HEK293 (cell line): ENCODE results near the gene ZMYND15.

Experiments
- BCL6B ChIP-seq: fragments of 450-650 bp; formaldehyde crosslinking; IDR thresholded peaks from 2 replicates; pipeline ENCODE4 v1.5.1; 2017; ENCODE audit warnings: missing biosample characterization, missing genetic modification characterization
- FEZF1 ChIP-seq: fragments of 450-650 bp; formaldehyde crosslinking; IDR thresholded peaks from 2 replicates; pipeline ENCODE4 v1.5.1; 2016; ENCODE audit warnings: missing biosample characterization, missing genetic modification characterization
- GLI2 ChIP-seq: fragments of 450-650 bp; formaldehyde crosslinking; IDR thresholded peaks from 2 replicates; pipeline ENCODE4; 2017; ENCODE audit warnings: missing biosample characterization, missing genetic modification characterization, low read depth, borderline replicate concordance
- MZF1 ChIP-seq: fragments of 450-650 bp; formaldehyde crosslinking; IDR thresholded peaks from 2 replicates; pipeline ENCODE4 v1.5.1; 2017; ENCODE audit warnings: missing biosample characterization, missing genetic modification characterization, borderline replicate concordance
- SP2 ChIP-seq: fragments of 450-650 bp; formaldehyde crosslinking; IDR thresholded peaks from 2 replicates; pipeline ENCODE4 v1.5.1; 2016; ENCODE audit warnings: missing biosample characterization, missing genetic modification characterization
- TRIM28 ChIP-seq: IDR thresholded peaks from 2 replicates; pipeline ENCODE4 v1.6.1; 2011; ENCODE audit warnings: low read length, control low read depth, borderline replicate concordance
- TSHZ1 ChIP-seq: fragments of 450-650 bp; formaldehyde crosslinking; IDR thresholded peaks from 2 replicates; pipeline ENCODE4 v1.5.1; 2016; ENCODE audit warnings: missing biosample characterization, missing genetic modification characterization, borderline replicate concordance
- WT1 ChIP-seq: fragments of 450-650 bp; formaldehyde crosslinking; IDR thresholded peaks from 2 replicates; pipeline ENCODE4 v1.5.1; 2016; ENCODE audit warnings: missing biosample characterization, missing genetic modification characterization
- ZBTB48 ChIP-seq: fragments of 450-650 bp; formaldehyde crosslinking; IDR thresholded peaks from 2 replicates; pipeline ENCODE4 v1.5.1; 2016; ENCODE audit warnings: missing biosample characterization, missing genetic modification characterization
- ZEB2 ChIP-seq: fragments of 450-650 bp; formaldehyde crosslinking; IDR thresholded peaks from 2 replicates; pipeline ENCODE4 v1.5.1; 2016; ENCODE audit warnings: missing biosample characterization, missing genetic modification characterization
- ZFHX2 ChIP-seq: fragments of 450-650 bp; formaldehyde crosslinking; conservative IDR thresholded peaks from 2 replicates; pipeline ENCODE4 v1.5.1; 2016; ENCODE audit warnings: missing biosample characterization, missing genetic modification characterization
- ZFP69B ChIP-seq: fragments of 450-650 bp; formaldehyde crosslinking; IDR thresholded peaks from 2 replicates; pipeline ENCODE4 v1.5.1; 2016; ENCODE audit warnings: missing biosample characterization, missing genetic modification characterization
- ZNF24 ChIP-seq: fragments of 450-650 bp; formaldehyde crosslinking; IDR thresholded peaks from 2 replicates; pipeline ENCODE4 v1.5.1; 2016; ENCODE audit warnings: missing biosample characterization, missing genetic modification characterization
- ZNF274 ChIP-seq, 2 experiments: fragments of 200-500 bp in 1 of 2; fragments of 450-650 bp in 1 of 2; sonication (Bioruptor generic) in 1 of 2; formaldehyde crosslinking in 1 of 2; IDR thresholded peaks; 2 replicates each; pipeline versions ENCODE4 v1.5.1 to v1.6.1; 2014 to 2016; ENCODE audit warnings: borderline replicate concordance in 1 of 2, inconsistent platforms in 1 of 2, low read length in 1 of 2, missing biosample characterization in 1 of 2, missing genetic modification characterization in 1 of 2
- ZNF366 ChIP-seq: fragments of 450-650 bp; formaldehyde crosslinking; conservative IDR thresholded peaks from 2 replicates; pipeline ENCODE4 v1.5.1; 2016; ENCODE audit warnings: missing biosample characterization, missing genetic modification characterization
- ZNF416 ChIP-seq: fragments of 450-650 bp; formaldehyde crosslinking; IDR thresholded peaks from 2 replicates; pipeline ENCODE4 v1.5.1; 2016; ENCODE audit warnings: missing biosample characterization, missing genetic modification characterization
- ZNF48 ChIP-seq: fragments of 450-650 bp; formaldehyde crosslinking; IDR thresholded peaks from 2 replicates; pipeline ENCODE4 v1.5.1; 2016; ENCODE audit warnings: missing biosample characterization, missing genetic modification characterization
- ZNF501 ChIP-seq: fragments of 450-650 bp; formaldehyde crosslinking; IDR thresholded peaks from 2 replicates; pipeline ENCODE4 v1.5.1; 2016; ENCODE audit warnings: missing biosample characterization, missing genetic modification characterization
- ZNF558 ChIP-seq: fragments of 450-650 bp; formaldehyde crosslinking; IDR thresholded peaks from 2 replicates; pipeline ENCODE4 v1.5.1; 2016; ENCODE audit warnings: missing biosample characterization, missing genetic modification characterization
- ZNF623 ChIP-seq: fragments of 450-650 bp; formaldehyde crosslinking; IDR thresholded peaks from 2 replicates; pipeline ENCODE4 v1.5.1; 2016; ENCODE audit warnings: missing biosample characterization, missing genetic modification characterization
- ZNF645 ChIP-seq: fragments of 450-650 bp; formaldehyde crosslinking; IDR thresholded peaks from 2 replicates; pipeline ENCODE4; 2016; ENCODE audit warnings: missing biosample characterization, missing genetic modification characterization
- ZNF654 ChIP-seq: fragments of 450-650 bp; formaldehyde crosslinking; IDR thresholded peaks from 2 replicates; pipeline ENCODE4 v1.5.1; 2016; ENCODE audit warnings: low read depth, missing biosample characterization, missing genetic modification characterization
- ZNF660 ChIP-seq: fragments of 450-650 bp; IDR thresholded peaks from 2 replicates; pipeline ENCODE4 v1.5.1; 2018; ENCODE audit warnings: missing biosample characterization, mild to moderate bottlenecking, missing genetic modification characterization
- ZNF76 ChIP-seq: fragments of 450-650 bp; formaldehyde crosslinking; IDR thresholded peaks from 2 replicates; pipeline ENCODE4; 2016; ENCODE audit warnings: low read depth, missing biosample characterization, missing genetic modification characterization, borderline replicate concordance
- ZNF776 ChIP-seq: fragments of 450-650 bp; formaldehyde crosslinking; IDR thresholded peaks from 2 replicates; pipeline ENCODE4 v1.5.0; 2017; ENCODE audit warnings: missing biosample characterization, missing genetic modification characterization, borderline replicate concordance
- ZNF785 ChIP-seq: fragments of 450-650 bp; formaldehyde crosslinking; IDR thresholded peaks from 2 replicates; pipeline ENCODE4 v1.5.1; 2016; ENCODE audit warnings: missing biosample characterization, missing genetic modification characterization
- ZNF843 ChIP-seq: fragments of 450-650 bp; formaldehyde crosslinking; IDR thresholded peaks from 2 replicates; pipeline ENCODE4 v1.5.1; 2016; ENCODE audit warnings: missing biosample characterization, missing genetic modification characterization
- ZSCAN18 ChIP-seq: fragments of 450-650 bp; formaldehyde crosslinking; IDR thresholded peaks from 2 replicates; pipeline ENCODE4 v1.5.1; 2016; ENCODE audit warnings: missing biosample characterization, missing genetic modification characterization
- ZXDB ChIP-seq: fragments of 450-650 bp; formaldehyde crosslinking; IDR thresholded peaks from 2 replicates; pipeline ENCODE4 v1.5.1; 2016; ENCODE audit warnings: missing biosample characterization, missing genetic modification characterization
- TF ChIP-seq, protein P1 (sequence below): fragments of 450-650 bp; formaldehyde crosslinking; IDR thresholded peaks from 2 replicates; pipeline ENCODE4 v1.5.1; 2016; ENCODE audit warnings: missing biosample characterization, missing genetic modification characterization, borderline replicate concordance

Gene ZMYND15

DNA sequence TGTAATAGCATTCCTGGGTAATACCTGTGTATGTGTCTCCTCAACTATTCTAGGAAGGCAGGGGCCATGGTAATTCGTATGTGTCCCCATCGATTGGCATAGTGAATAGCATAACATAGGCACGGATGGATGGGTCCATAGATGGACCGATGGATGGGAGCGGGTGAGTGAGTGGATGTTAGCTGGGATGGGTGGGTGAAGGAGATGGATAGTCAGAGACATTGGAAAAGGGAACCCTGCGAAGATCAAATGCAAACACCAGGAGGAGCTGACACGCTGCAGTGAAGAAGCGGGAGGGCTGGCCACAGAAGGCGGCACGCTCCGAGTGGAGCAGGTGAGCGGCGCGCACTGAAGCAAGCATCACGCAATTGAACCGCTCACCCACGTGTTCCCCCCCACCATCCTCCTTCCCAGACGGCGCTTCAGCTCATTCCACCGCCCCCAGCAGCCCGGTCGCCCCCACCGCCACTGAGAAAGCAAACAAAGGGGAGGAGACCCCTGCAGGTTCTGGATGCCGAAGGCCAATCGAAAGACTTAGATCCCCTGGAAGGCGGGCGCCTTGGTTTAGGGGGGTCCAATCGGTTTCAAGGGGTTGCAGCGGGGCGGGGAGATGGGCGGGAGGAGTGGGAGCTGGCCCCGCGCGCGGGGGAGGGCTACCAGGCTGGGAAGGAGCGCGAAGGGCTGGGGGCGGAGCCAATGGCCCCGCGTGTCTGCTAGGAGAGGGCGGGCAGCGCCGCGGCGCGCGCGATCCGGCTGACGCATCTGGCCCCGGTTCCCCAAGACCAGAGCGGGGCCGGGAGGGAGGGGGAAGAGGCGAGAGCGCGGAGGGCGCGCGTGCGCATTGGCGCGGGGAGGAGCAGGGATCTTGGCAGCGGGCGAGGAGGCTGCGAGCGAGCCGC, 29.6 kb upstream of the ZMYND15 start, which contains the start of gene ARRB2 (continued):
- TF ChIP-seq ZSCAN18 (tag by site-specific recombination), result no peak
- no peak for TF ChIP-seq MZF1 (tag by site-specific recombination)
- TF ChIP-seq ZNF366, result peak; percentile 97
- TF ChIP-seq, protein P1, sequence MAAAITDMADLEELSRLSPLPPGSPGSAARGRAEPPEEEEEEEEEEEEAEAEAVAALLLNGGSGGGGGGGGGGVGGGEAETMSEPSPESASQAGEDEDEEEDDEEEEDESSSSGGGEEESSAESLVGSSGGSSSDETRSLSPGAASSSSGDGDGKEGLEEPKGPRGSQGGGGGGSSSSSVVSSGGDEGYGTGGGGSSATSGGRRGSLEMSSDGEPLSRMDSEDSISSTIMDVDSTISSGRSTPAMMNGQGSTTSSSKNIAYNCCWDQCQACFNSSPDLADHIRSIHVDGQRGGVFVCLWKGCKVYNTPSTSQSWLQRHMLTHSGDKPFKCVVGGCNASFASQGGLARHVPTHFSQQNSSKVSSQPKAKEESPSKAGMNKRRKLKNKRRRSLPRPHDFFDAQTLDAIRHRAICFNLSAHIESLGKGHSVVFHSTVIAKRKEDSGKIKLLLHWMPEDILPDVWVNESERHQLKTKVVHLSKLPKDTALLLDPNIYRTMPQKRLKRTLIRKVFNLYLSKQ, result no peak
- peak; percentile 41 for TF ChIP-seq ZNF843 (tag by site-specific recombination)
- TF ChIP-seq ZNF24 (tag by site-specific recombination), result peak; percentile 87
- TF ChIP-seq ZNF776 (tag by site-specific recombination), result no peak
- peak; percentile 72 for TF ChIP-seq TRIM28
- TF ChIP-seq BCL6B (tag by site-specific recombination), result no peak
- peak; percentile 58 for TF ChIP-seq ZFP69B
- peak; percentile 71; the same call in 1 of the 2 replicates for TF ChIP-seq ZNF501 (tag by site-specific recombination)
- peak; percentile 58; the same call in 1 of the 2 replicates for TF ChIP-seq ZXDB (tag by site-specific recombination)
- no peak for TF ChIP-seq ZNF416
- TF ChIP-seq ZNF274 (IDR thresholded peaks at IDR 0.05; ENCODE audit: low read length), result no peak
- no peak for TF ChIP-seq ZNF274 (tag by site-specific recombination; IDR thresholded peaks at IDR 0.05; ENCODE audit: borderline replicate concordance)
- TF ChIP-seq WT1 (tag by site-specific recombination), result peak; percentile 55
- TF ChIP-seq ZEB2 (tag by site-specific recombination), result peak; percentile 90
- TF ChIP-seq ZNF623 (tag by site-specific recombination), result no peak
- peak; percentile 60 for TF ChIP-seq ZNF654 (tag by site-specific recombination)
- no peak; the same call in 1 of the 2 replicates for TF ChIP-seq ZNF558
- TF ChIP-seq ZFHX2 (tag by site-specific recombination), result peak; percentile 98
- peak; percentile 69 for TF ChIP-seq ZNF76
- peak; percentile 75; the same call in 1 of the 2 replicates for TF ChIP-seq TSHZ1 (tag by site-specific recombination)
- TF ChIP-seq GLI2 (tag by site-specific recombination), result no peak
- peak; percentile 47; the same call in 1 of the 2 replicates for TF ChIP-seq ZBTB48
- TF ChIP-seq FEZF1 (tag by site-specific recombination), result 0 out of 2 replicates have a peak, but pooled peaks have one; percentile 20
- TF ChIP-seq ZNF785 (tag by site-specific recombination), result 0 out of 2 replicates have a peak, but pooled peaks have one; percentile 67
- TF ChIP-seq SP2 (tag by site-specific recombination), result peak; percentile 97
- no peak for TF ChIP-seq ZNF48 (tag by site-specific recombination)
- TF ChIP-seq ZNF645 (tag by site-specific recombination), result no peak
- peak; percentile 58 for TF ChIP-seq ZNF660 (tag by site-specific recombination)
